ENCODE measurements around the gene CISH.

DNA sequence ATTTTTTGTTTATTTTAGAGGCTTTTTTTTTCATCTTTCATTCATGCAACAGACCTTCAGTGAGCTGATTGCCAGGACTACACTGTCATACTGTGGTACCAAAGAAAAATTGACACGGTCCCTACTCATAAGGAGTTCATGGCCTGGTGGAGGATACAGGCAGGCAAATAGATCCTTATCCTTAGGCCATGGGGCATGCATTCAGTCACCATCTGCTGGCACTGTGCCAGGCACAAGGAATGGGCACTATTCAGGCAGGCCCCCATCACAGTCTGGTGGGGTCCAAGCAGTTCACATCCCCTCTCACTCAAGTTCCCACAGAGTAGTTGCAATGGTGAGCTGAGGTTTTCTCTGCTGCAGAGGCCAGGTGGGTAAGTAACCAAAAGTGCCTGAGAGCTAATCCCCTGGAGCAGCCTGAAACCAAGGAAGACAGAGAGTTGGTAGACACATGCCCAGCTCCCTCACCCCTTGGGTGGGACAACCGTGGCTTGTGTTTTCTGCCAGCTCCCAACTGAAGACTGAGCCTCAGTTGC, 17.3 kb downstream of the CISH start:
- TF ChIP-seq, protein P1, sequence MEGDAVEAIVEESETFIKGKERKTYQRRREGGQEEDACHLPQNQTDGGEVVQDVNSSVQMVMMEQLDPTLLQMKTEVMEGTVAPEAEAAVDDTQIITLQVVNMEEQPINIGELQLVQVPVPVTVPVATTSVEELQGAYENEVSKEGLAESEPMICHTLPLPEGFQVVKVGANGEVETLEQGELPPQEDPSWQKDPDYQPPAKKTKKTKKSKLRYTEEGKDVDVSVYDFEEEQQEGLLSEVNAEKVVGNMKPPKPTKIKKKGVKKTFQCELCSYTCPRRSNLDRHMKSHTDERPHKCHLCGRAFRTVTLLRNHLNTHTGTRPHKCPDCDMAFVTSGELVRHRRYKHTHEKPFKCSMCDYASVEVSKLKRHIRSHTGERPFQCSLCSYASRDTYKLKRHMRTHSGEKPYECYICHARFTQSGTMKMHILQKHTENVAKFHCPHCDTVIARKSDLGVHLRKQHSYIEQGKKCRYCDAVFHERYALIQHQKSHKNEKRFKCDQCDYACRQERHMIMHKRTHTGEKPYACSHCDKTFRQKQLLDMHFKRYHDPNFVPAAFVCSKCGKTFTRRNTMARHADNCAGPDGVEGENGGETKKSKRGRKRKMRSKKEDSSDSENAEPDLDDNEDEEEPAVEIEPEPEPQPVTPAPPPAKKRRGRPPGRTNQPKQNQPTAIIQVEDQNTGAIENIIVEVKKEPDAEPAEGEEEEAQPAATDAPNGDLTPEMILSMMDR (conservative IDR thresholded peaks at IDR 0.05; ENCODE audit: low read length): no peak
- no peak for TF ChIP-seq EZH2phosphoT487 (IDR thresholded peaks at IDR 0.05; ENCODE audit: borderline replicate concordance)
